ENCODE results near the gene DNAJA3.

DNAJA3 gene

DNA sequence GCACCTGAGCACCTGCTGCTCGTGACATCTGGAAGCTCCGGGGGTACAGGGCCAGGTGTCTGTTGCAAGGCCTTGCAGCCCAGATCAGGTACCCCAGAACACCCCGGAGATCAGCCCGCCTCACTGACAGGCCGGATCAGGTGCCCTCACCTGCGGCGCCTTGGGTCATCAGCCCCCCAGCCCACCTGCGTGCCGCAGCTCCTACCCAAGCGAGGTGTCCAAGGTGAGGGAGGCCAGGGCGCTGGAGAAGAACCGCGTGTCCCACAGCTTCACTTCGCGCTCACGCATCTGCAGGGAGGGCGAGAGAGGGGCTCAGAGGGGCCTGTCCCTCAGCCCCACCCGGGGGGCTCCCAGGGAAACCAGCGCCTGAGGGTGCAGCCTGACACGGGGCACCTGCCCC, 37.9 kb upstream of the DNAJA3 start:
- ATAC-seq: no peak
- TF ChIP-seq, protein P1, sequence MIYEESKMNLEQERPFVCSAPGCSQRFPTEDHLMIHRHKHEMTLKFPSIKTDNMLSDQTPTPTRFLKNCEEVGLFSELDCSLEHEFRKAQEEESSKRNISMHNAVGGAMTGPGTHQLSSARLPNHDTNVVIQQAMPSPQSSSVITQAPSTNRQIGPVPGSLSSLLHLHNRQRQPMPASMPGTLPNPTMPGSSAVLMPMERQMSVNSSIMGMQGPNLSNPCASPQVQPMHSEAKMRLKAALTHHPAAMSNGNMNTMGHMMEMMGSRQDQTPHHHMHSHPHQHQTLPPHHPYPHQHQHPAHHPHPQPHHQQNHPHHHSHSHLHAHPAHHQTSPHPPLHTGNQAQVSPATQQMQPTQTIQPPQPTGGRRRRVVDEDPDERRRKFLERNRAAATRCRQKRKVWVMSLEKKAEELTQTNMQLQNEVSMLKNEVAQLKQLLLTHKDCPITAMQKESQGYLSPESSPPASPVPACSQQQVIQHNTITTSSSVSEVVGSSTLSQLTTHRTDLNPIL (CRISPR knock-in tag; IDR thresholded peaks at IDR 0.05; ENCODE audit: low read depth): no peak
- TF ChIP-seq GLIS3 (CRISPR knock-in tag; IDR thresholded peaks at IDR 0.05): no peak
- TF ChIP-seq BACH2 (CRISPR knock-in tag; IDR thresholded peaks at IDR 0.05; ENCODE audit: borderline replicate concordance): no peak
- TF ChIP-seq, protein P2, sequence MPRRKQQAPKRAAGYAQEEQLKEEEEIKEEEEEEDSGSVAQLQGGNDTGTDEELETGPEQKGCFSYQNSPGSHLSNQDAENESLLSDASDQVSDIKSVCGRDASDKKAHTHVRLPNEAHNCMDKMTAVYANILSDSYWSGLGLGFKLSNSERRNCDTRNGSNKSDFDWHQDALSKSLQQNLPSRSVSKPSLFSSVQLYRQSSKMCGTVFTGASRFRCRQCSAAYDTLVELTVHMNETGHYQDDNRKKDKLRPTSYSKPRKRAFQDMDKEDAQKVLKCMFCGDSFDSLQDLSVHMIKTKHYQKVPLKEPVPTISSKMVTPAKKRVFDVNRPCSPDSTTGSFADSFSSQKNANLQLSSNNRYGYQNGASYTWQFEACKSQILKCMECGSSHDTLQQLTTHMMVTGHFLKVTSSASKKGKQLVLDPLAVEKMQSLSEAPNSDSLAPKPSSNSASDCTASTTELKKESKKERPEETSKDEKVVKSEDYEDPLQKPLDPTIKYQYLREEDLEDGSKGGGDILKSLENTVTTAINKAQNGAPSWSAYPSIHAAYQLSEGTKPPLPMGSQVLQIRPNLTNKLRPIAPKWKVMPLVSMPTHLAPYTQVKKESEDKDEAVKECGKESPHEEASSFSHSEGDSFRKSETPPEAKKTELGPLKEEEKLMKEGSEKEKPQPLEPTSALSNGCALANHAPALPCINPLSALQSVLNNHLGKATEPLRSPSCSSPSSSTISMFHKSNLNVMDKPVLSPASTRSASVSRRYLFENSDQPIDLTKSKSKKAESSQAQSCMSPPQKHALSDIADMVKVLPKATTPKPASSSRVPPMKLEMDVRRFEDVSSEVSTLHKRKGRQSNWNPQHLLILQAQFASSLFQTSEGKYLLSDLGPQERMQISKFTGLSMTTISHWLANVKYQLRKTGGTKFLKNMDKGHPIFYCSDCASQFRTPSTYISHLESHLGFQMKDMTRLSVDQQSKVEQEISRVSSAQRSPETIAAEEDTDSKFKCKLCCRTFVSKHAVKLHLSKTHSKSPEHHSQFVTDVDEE (CRISPR knock-in tag; IDR thresholded peaks at IDR 0.05): no peak
- TF ChIP-seq ZNF70 (CRISPR knock-in tag; IDR thresholded peaks at IDR 0.05): no peak
- TF ChIP-seq TCF4 (CRISPR knock-in tag; IDR thresholded peaks at IDR 0.05; ENCODE audit: borderline replicate concordance): no peak
- TF ChIP-seq, protein P3, sequence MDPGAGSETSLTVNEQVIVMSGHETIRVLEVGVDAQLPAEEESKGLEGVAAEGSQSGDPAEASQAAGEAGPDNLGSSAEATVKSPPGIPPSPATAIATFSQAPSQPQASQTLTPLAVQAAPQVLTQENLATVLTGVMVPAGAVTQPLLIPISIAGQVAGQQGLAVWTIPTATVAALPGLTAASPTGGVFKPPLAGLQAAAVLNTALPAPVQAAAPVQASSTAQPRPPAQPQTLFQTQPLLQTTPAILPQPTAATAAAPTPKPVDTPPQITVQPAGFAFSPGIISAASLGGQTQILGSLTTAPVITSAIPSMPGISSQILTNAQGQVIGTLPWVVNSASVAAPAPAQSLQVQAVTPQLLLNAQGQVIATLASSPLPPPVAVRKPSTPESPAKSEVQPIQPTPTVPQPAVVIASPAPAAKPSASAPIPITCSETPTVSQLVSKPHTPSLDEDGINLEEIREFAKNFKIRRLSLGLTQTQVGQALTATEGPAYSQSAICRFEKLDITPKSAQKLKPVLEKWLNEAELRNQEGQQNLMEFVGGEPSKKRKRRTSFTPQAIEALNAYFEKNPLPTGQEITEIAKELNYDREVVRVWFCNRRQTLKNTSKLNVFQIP (CRISPR knock-in tag; IDR thresholded peaks at IDR 0.05; ENCODE audit: borderline replicate concordance, low read depth): no peak
- TF ChIP-seq RARB (CRISPR knock-in tag; IDR thresholded peaks at IDR 0.05): no peak
- no peak for TF ChIP-seq ZFP30 (CRISPR knock-in tag; IDR thresholded peaks at IDR 0.05)

DNA sequence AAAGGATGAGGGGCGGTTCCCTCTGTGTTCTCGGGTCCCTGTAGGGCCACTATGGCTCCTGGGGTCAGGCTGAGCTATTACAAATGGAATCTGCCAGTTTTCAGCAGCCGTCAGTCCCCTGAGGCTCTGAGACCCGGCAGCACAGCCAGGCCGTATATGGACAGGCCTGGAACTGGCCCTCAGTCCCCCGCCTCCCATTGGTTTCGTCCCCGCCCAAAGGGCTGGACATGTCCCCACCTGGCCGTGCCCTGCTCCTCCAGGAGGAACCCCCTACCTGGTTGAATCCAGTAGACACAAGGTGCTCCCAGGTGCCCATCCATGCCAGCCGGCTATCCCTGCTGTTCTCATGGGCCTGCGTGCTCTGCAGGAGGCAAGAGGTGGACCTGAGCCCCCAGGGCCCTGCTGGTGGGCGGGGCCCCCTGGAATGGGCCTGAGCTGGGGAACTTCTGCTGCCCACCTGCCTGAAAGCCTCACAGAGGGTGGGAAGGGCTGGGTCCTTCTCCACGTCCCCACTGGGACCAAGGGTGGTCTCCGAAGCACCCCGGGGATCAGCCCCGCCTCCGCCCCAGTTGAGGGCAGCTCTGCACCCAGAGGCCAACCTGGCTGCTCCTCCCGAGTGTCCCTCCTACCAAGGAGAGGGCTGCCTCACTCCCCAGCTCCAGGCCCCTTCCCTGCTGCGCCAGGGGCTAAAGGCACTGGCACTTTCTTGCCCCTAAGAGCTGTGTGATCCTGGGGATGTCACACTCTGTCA, 37.2 kb upstream of the DNAJA3 start:
- TF ChIP-seq ZFP3 (CRISPR knock-in tag; IDR thresholded peaks at IDR 0.05) (no peak), ISL1 (CRISPR knock-in tag; IDR thresholded peaks at IDR 0.05) (no peak), CSDC2 (CRISPR knock-in tag; IDR thresholded peaks at IDR 0.05) (no peak), ARNTL (CRISPR knock-in tag; IDR thresholded peaks at IDR 0.05; ENCODE audit: borderline replicate concordance, low read depth) (no peak), GLIS3 (CRISPR knock-in tag; IDR thresholded peaks at IDR 0.05) (no peak)
- TF ChIP-seq, protein P1 (CRISPR knock-in tag; IDR thresholded peaks at IDR 0.05; ENCODE audit: low read depth): no peak
- no peak for ATAC-seq

DNA sequence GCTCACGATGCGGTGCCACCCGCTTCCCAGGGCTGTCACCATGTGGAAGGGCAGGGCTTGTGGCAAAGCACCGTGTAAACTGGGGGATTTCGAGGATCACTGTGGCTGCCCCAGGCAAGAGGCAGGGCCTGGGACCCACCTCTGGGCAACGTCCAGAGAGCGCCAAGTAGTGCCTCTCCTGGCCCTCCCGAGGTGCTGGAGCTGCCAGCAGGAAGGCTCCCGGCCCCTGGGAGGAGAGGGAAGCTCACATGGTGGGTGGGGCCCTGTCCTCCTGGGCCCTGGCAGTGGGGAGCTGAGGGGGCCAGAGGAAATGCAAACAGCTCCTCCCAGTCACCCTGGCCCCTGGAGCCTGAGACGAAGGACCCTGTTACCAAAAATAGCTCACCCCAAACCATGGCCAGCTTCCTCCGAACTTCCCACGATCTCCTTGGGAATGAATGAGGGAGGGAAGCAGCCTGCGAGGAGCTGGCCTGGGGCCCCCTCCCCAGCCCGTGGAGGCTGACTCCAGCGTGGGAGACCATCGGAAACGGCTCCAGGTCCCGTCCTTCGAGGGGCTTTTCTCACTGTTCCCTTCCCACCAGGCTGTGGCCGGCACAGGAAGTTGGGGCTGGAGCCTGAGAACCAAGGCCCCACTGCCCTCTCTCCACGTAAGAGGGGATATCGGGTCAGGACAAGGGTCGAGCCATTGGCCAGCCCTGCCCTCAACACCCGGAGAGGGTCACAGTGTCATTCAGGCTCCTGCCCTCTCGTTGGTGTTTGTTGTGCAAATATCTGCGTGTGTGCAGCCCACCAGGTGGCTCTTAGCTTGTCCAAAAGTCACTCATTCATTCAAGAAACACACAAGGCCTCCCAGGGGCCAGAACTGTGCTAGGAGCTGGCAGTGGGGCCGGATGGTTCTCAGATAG, 36.4 kb upstream of the DNAJA3 start:
- no peak for TF ChIP-seq CSDC2 (CRISPR knock-in tag; IDR thresholded peaks at IDR 0.05)
- no peak for ATAC-seq

DNA sequence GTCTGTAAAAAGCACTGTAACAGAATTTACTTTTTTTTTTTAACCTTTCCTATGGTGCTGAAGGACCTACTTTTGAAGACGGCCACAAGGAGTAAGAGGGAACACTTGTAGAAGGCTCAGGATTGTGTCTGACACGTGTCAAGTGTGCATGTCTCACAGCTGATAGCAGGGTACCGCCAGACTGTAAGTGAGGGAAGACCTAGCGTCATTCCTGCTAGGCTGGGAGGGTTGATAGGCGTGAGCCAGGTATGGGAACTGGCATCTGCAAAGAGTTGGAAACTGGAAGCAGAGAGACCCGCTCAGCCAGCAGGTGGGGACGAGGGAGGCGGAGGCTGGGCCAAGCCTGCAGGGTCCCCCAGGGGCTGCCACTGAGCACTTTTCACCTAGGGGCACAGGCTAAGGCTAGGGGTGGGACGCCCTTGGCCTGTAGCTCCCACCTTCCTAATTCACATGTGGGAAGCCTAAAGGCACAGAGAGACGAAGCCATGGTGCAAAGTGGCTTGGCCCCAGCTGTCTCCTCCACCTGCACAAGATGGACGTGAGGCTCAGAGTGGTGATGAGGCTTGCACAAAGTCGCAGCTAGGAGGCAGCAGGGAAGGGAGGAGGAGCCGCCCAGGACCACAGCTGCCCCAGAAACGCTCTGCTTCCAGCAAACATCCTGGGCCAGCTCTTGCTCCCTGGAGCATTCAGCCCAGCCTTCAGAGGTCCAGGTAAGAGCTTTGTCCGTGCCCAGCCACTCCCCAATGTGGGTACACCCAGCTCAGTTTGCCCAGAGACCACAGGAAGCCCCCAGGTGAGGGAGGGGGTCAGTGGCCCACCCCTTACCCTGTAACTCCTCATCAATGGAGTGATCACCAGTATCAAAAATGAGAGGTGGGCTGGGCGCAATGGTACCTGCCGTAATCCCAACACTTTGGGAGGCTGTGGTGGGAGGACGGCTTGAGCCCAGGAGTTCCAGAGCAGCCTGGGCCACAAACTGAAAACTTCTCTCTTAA, 35.1 kb upstream of the DNAJA3 start:
- no peak for ATAC-seq
- TF ChIP-seq OSR1 (CRISPR knock-in tag; IDR thresholded peaks at IDR 0.05) (no peak), ZC3H10 (CRISPR knock-in tag; IDR thresholded peaks at IDR 0.05) (no peak), CSDC2 (CRISPR knock-in tag; IDR thresholded peaks at IDR 0.05) (no peak), TCF4 (CRISPR knock-in tag; IDR thresholded peaks at IDR 0.05; ENCODE audit: borderline replicate concordance) (no peak), ZNF8 (CRISPR knock-in tag; IDR thresholded peaks at IDR 0.05) (no peak), ZNF70 (CRISPR knock-in tag; IDR thresholded peaks at IDR 0.05) (no peak), SNAI2 (CRISPR knock-in tag; IDR thresholded peaks at IDR 0.05) (no peak), PPARA (CRISPR knock-in tag; IDR thresholded peaks at IDR 0.05; ENCODE audit: borderline replicate concordance) (no peak), ZFP3 (CRISPR knock-in tag; IDR thresholded peaks at IDR 0.05) (no peak), TOX (CRISPR knock-in tag; IDR thresholded peaks at IDR 0.05; ENCODE audit: borderline replicate concordance) (no peak)
- TF ChIP-seq, protein P4, sequence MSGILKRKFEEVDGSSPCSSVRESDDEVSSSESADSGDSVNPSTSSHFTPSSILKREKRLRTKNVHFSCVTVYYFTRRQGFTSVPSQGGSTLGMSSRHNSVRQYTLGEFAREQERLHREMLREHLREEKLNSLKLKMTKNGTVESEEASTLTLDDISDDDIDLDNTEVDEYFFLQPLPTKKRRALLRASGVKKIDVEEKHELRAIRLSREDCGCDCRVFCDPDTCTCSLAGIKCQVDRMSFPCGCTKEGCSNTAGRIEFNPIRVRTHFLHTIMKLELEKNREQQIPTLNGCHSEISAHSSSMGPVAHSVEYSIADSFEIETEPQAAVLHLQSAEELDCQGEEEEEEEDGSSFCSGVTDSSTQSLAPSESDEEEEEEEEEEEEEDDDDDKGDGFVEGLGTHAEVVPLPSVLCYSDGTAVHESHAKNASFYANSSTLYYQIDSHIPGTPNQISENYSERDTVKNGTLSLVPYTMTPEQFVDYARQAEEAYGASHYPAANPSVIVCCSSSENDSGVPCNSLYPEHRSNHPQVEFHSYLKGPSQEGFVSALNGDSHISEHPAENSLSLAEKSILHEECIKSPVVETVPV (CRISPR knock-in tag; IDR thresholded peaks at IDR 0.05): no peak
- TF ChIP-seq, protein P3 (CRISPR knock-in tag; IDR thresholded peaks at IDR 0.05; ENCODE audit: borderline replicate concordance, low read depth): no peak
- TF ChIP-seq, protein P1 (CRISPR knock-in tag; IDR thresholded peaks at IDR 0.05; ENCODE audit: low read depth): no peak
